Stimulated activated CD4-positive, alpha-beta T cell treated with anti-CD3 and anti-CD28 coated beads, Interleukin-2, amount 100 ng/mL, for 4 hours (primary cell): Measurements from ENCODE around the gene TMEM63A.

Source experiments
- DNase-seq: peaks from one replicate; pipeline ENCODE4 v3.0.0-alpha.2; 2020; ENCODE audit warnings: low read depth

TMEM63A gene

GRCh38 chr1:225886159-225887029 lies 4.2 kb upstream of the TMEM63A start:
- no peak for DNase-seq

- no peak for DNase-seq
These were observed 3.2 kb upstream of the TMEM63A start for GRCh38 chr1:225885336-225885735.

- no peak for DNase-seq
These were observed 1.6 kb upstream of the TMEM63A start for GRCh38 chr1:225883616-225884265.

- no peak for DNase-seq
These were observed 775 bp upstream of the TMEM63A start for GRCh38 chr1:225882694-225883615.

- DNase-seq = no peak
These were observed 860 bp downstream of the TMEM63A start for GRCh38 chr1:225881081-225881958.

- no peak for DNase-seq
These were observed 1.5 kb downstream of the TMEM63A start for GRCh38 chr1:225880636-225881035.

- no peak for DNase-seq
These were observed 2.0 kb downstream of the TMEM63A start for GRCh38 chr1:225880222-225880588.

- DNase-seq = no peak
These were observed 2.5 kb downstream of the TMEM63A start for GRCh38 chr1:225879521-225880221.

- DNase-seq = no peak
These were observed 3.9 kb downstream of the TMEM63A start for GRCh38 chr1:225878282-225878681.

GRCh38 chr1:225877580-225877979 lies 4.6 kb downstream of the TMEM63A start:
- no peak for DNase-seq

GRCh38 chr1:225876900-225877510 lies 5.2 kb downstream of the TMEM63A start:
- DNase-seq = no peak

GRCh38 chr1:225875044-225875815 lies 7.0 kb downstream of the TMEM63A start:
- DNase-seq = no peak

- DNase-seq = no peak
These were observed 7.7 kb downstream of the TMEM63A start for GRCh38 chr1:225874431-225874830.

GRCh38 chr1:225873281-225873850 lies 8.8 kb downstream of the TMEM63A start:
- no peak for DNase-seq

- no peak for DNase-seq
These were observed 10.1 kb downstream of the TMEM63A start for GRCh38 chr1:225872075-225872430.

GRCh38 chr1:225871359-225872074 lies 10.7 kb downstream of the TMEM63A start:
- no peak for DNase-seq

- no peak for DNase-seq
These were observed 11.3 kb downstream of the TMEM63A start for GRCh38 chr1:225870911-225871310.

GRCh38 chr1:225868631-225869330 lies 13.4 kb downstream of the TMEM63A start:
- no peak for DNase-seq
